NCI-H2227 (cell line): Measurements from ENCODE around the gene TPSD1.
"Not testable (repeated sequence)": the region's sequence is repeated elsewhere in the genome, so short reads cannot be mapped to it uniquely, and the experiment has no call there.

Experiments
- DNase-seq: peaks from one replicate; lab custom pipeline; 2025; ENCODE audit not compliant: unreplicated experiment; lab: John Stamatoyannopoulos, UW

Gene TPSD1

GRCh38 chr16:1262210-1262845 is 6.5 kb downstream of the TPSD1 start:
- DNase-seq = no peak

DNA sequence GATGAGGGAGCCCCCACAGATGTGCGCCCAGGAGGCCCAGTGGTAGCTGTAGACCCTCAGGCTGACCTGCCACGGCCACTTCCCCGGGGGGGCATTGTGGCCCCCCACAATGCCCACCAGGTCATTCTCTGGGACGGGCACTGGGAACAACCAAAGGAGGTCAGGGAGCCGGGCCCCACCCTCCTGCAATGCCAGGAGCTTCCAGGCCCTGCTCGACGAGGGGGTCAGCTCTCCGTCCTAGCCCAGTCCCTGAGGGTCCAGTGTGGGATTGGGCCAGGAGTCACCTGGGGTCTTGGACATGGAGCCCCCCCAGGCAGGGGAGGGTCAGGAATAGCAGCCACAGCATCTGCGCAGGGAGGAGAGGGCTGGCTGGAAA is 7.0 kb downstream of the TPSD1 start:
- DNase-seq = no peak

DNA sequence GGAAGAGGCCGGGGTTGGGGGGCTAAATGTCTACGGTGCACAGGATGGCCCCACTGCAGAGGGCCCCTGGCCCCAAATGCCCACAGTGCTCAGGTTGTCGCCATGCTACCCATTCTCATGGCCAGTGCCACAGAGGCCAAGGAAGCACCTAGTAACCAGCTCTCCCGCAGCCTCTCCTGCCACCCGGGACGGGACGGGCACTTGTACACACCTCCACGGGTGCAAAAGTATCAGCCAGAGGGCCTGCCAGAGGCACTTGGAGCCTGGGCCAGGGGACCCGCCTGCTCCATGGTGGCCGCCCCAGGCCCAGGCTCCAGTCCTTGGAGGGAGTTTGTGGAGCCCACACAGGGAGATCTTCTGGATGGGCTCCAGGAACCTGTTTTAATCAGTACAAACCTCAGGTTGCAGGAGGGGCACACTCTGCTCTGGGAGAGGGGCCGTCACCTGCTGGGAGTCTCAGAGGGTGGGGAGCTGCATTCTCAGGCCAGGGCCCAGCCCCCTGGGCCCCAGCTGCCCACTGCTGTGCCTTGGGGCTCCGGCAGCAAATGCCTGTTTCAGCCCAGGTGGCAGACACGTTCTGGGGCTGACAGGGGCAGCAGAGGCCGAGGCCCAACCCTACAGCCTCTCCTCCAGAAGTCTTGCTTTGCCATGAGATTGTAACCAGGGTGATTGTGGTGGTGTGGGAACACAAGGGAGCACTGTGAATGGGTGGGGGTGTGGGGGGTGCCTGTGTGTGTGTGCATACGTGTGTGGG is 7.9 kb downstream of the TPSD1 start:
- DNase-seq = no peak

- no peak for DNase-seq
Observed at GRCh38 chr16:1264345-1265089, 8.6 kb downstream of the TPSD1 start.

DNA sequence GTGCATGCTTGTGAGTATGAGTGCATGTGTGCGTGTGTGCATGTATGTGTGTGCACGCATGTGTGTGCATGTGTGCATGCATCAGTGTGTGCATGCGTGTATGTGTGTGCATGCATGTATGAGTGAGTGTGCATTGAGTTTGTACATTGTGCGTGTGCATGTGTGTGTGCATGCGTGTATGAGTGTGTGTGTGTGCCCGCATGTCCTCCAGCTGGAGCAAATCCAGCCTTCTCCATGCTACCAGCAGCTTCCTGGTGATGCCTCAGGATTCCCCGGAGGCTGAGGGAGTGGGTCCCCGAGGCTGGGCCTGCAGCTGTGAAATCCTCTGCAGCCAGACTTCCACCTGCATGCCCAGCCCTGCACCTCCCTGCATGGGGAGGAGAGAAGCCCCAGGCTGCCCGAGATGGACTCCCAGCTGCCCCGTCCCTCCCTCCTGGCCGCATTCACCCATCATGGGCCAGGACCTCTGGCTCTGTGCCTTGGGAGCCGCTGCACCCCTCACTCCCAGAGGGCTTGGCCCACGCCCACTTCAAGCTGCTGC is 9.3 kb downstream of the TPSD1 start:
- DNase-seq = no peak

DNA sequence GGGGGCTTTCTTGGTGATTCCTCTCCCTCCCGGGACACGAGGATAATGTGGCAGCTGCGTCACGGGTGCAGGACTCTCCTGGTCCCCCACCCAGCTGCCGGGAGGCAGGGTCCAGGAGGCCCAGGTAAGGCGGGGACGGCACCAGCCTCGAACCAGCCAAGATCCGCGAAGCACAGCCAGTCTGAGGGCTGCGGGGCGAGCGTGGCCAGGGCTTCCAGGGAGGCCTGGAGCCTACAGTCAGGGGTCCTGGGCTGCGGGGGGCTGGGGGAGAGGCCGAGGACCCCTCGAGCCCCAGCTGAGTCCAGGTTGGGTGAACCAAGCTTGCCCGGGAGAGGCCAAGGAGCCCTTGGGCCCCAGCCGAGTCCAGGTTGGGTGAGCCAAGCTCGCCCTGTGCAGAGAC is 10.0 kb downstream of the TPSD1 start:
- no peak for DNase-seq

- DNase-seq = not testable (repeated sequence)
Observed at GRCh38 chr16:1269418-1269817, 13.5 kb downstream of the TPSD1 start.

GRCh38 chr16:1271380-1271723 is 15.5 kb downstream of the TPSD1 start:
- no peak for DNase-seq

- DNase-seq = peak; percentile 94
Observed at GRCh38 chr16:1271724-1272413, 16.0 kb downstream of the TPSD1 start.

DNA sequence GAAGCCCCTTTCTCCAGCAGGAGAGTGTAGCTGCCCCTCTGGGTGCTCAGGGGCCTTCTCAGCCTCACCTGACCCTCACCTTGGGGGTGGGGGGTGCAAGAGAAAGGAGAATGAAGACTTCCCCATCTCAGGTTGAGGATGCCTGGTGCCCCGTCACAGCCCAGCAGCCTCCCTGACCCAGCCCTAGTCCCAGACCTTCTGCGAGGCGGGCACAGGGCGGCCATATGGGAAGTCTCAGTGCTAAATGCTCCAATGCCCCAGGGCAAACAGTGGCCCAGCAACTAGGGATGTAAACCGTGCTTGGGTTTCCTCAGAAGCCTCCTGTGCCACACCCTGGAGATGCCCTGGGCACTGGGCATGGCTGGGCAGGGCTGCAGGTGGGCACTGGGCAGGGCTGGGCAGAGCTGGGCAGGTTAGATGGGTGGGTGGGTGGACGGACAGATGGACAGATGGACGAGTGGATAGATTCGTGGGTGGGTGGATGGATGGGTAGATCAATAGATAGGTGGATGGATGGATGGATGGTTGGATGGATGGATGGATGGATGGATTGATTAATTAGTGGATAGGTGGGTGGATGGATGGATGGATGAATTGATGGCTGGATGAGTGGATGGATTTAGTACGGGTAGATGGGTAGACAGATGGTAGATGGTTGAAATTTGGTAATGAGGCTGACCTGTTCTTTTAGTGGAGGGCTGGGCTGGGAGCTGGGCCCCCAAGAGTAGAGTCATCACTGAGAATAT is 16.8 kb downstream of the TPSD1 start:
- no peak for DNase-seq

- DNase-seq = no peak
Observed at GRCh38 chr16:1273816-1274215, 17.9 kb downstream of the TPSD1 start.

GRCh38 chr16:1274767-1275166 is 18.9 kb downstream of the TPSD1 start:
- DNase-seq = no peak

GRCh38 chr16:1275791-1276579 is 20.1 kb downstream of the TPSD1 start:
- DNase-seq = no peak

- no peak for DNase-seq
Observed at GRCh38 chr16:1276580-1276878, 20.7 kb downstream of the TPSD1 start.

- no peak for DNase-seq
Observed at GRCh38 chr16:1277151-1277598, 21.3 kb downstream of the TPSD1 start.

DNA sequence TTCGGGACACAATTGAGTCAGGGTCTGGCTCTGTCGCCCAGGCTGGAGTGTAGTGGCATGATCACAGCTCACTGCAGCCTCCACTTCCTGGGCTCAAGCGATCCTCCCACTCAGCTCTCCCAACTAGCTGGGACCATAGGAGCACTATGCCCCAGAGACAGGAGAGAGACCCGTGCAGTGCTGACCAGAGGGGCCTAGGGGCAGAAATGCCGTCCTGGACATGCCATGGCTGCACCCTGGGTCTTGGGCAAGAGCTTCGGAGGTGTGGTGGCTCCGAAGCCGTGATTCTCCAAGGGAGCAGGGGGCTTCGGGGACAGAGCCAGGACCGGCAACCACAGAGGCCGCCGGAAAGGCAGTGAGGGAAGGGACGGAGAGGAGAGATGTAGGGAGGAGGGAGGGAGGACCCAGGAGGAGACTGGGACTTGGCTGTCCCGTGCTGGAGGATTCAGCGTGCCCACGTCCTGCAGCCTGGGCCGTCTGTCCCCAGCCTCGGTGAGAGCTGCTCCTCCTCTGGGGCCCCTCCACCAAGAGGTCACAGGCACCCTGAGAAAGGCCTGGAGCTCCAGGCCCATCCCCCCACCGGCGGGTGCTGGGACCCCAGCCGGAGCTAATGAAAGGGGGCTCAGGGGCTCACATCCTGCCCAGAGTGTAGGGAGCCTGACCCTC is 21.9 kb downstream of the TPSD1 start:
- no peak for DNase-seq

DNA sequence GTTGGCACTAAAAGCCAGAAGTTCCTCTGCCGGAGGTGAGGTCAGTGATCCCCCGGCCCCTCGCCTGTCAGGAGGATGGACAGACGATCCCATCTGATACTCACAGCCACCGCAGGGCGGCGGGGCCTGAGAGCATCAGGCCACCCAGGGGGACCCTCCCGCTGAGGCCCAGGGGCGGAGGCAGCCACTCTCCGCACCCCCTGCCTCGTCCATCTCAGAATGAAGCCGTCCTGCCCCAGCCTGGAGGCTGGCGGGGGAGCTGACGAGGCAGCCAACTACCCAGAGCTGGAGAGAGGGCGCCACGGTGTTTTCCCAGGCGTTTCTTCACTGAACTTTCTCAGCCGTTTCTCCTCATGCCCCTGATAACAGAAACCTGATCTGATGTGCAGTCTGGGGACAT is 22.6 kb downstream of the TPSD1 start:
- DNase-seq = no peak

DNA sequence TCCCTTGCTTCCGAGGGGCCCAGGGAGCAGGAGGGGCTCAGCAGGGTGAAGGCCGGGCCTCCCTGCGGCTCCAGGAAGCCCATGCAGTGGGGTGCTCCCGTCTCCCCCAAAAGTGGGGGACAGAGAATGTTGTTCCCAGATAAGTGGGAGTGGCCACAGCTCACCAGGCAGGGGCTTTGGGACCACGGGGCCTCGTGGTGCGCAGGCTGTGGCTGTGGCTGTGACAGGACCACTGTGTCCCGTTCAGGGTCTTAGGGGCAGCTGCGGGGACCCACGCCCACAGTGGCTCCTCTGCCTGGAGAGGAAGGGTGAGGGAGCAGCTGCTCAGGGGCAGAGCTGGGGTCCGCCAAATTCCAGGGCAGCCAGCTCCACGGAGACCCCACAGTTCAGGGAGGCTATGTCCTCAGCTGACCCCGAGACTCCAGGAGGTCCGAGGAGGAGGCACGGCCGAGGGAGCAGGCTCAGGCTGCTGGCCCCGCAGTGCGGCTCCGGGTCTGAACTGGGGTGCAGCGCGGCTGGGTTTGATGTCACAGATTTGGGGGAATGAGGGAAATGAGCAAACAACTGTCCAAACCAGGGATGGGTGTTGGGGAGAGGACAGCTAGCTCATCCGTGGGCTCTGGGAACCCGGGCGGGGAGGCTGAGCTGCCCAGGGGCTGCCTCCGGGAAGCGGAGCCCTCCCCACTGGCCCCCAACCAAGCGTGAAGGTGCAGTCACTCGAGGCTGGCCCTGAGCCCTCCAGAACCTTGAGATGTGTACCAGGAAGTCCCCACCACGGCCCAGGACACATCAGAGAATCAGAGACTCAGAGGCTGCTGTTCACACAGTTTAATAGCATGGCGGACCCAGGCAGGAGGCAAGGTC is 23.4 kb downstream of the TPSD1 start:
- DNase-seq = no peak
